ENCODE results near the gene MEGF6.

Gene MEGF6, protein sequence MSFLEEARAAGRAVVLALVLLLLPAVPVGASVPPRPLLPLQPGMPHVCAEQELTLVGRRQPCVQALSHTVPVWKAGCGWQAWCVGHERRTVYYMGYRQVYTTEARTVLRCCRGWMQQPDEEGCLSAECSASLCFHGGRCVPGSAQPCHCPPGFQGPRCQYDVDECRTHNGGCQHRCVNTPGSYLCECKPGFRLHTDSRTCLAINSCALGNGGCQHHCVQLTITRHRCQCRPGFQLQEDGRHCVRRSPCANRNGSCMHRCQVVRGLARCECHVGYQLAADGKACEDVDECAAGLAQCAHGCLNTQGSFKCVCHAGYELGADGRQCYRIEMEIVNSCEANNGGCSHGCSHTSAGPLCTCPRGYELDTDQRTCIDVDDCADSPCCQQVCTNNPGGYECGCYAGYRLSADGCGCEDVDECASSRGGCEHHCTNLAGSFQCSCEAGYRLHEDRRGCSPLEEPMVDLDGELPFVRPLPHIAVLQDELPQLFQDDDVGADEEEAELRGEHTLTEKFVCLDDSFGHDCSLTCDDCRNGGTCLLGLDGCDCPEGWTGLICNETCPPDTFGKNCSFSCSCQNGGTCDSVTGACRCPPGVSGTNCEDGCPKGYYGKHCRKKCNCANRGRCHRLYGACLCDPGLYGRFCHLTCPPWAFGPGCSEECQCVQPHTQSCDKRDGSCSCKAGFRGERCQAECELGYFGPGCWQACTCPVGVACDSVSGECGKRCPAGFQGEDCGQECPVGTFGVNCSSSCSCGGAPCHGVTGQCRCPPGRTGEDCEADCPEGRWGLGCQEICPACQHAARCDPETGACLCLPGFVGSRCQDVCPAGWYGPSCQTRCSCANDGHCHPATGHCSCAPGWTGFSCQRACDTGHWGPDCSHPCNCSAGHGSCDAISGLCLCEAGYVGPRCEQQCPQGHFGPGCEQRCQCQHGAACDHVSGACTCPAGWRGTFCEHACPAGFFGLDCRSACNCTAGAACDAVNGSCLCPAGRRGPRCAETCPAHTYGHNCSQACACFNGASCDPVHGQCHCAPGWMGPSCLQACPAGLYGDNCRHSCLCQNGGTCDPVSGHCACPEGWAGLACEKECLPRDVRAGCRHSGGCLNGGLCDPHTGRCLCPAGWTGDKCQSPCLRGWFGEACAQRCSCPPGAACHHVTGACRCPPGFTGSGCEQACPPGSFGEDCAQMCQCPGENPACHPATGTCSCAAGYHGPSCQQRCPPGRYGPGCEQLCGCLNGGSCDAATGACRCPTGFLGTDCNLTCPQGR (N-terminal part only)

DNA sequence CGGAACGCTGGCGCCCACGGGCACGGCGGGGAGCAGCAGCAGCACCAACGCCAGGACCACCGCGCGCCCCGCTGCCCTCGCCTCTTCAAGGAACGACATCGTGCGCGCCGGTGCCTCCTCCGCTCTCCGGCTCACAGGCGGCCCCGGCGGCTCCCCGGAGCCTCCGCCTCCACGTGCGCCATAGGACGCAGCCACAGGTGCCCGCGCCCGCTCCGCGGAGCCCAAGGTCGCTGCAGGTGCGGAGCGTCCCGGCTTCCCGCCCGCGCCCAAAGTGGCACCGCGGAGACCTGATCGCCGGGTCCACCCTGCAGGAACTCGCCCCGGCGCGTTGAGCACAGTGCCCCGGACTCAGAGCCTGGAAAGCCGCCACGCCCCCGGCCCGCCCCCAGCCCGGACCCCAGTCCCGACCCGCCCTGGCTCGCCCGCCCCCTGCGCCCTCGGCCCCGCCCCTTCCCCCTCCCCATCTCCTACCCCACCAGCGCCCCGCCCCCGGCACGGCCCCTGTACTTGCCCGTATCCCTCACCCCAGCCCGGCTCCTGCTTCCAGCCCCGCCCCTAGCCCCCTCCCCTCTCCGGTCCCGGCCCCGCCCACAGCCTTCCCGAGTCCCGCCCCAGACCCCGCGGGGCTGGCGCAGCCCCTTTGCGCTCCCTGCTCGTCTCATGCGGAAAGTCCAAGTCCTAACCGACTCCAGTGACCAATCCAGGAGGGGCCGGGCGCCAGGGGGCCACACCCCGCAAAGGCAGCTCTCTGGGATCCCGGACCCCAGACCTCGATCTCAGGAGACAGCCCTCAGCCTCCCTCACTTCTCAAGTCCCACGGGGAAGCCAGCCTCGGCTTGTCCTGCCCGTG is at the start of gene MEGF6:
TSS of gene MEGF6 (minus strand) at position 339 of the 850 bp plus-strand sequence. CDS start at position 99, 240 bp downstream.
- DNase-seq (ENCODE audit: low spot score) = no peak

DNA sequence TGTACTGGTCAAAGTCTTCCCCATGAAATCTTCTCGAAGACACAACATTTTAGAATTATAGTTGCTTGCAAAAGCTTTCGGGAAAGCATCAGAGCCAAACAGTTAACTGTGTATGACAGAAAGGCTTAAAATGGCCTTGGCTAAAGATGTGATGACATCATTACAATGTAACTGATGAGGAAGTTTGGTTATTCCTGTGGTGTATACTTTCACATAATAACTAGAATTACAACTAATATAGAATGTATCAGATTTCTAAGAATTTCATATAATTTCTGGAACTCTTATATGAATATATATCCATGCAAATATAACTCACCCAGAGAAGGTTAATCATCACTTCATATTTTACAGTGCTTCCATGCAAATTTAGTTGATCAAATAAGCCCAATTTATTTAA is 49.4 kb upstream of the MEGF6 start:
- DNase-seq (ENCODE audit: low spot score) = no peak

DNA sequence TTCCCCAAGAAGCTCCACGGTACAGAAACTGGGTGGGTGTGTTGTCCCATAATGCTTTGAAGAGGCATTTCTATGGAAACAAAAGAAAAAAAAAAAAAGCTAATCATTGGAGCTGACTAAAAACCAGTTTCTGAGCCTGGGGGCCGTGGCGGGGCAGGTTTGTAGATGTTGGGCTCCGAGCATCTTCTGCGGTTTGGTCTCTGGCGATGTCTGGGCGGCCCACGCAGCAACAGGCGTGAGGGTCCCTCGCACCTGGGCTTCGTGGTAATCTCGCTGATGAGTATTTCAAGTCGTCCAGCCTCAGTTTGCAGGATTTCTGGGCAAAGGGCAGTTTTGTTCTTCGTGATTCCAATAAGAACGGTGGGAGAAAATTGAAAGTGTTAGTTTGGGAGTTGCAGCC is 47.8 kb upstream of the MEGF6 start:
- DNase-seq (ENCODE audit: low spot score) = no peak

DNA sequence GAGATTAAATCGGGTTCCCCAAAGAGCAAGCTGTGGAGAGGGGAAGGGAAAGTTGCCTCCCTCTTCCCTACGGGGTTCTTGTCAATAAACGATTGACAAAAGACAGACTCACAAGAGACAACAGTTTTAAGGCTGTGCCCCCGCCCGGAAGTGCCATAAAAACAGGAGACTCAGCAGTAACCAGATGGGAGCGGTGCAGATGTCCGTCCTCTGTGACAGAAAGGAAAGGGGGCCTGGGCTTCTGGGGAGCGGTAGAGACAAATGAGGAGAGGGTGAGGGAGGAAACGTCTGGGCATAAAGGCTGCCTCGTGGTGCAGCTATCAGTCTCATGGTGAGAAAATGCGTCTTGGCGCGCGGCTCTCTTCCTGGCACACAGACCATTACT is 46.9 kb upstream of the MEGF6 start:
- DNase-seq (ENCODE audit: low spot score) = no peak

DNA sequence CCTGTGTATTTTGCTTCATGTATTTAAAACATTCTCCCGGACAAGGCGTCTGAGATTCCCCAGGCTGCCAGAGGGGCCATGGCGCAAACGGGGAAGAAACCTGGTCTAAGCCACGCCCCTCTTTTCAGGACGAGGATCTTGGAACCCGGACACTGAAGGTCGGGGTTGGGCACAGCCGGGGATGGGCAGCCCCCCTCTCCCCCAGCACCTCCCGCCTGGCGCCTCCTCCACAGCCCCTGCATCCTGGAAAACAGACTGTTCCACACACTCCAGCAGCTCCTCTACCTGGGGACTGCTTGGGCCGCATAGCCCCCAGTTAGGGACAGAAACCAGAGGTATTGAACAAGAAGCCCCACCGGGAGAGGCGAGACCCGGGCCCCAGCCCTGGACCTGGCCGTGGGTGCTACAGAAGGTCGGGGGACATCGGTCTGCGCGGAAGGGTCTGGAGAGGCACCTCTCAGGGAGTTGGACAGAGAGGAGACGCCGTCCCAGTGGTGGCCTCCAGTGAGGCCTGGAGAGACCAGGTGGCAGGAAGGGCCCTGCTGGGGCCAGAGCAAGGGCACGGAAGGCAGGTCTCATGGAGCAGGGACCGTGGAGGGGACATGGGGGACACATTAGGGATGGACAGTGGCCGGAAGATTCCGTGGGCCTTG is 46.4 kb upstream of the MEGF6 start:
- no peak for DNase-seq (ENCODE audit: low spot score)

DNA sequence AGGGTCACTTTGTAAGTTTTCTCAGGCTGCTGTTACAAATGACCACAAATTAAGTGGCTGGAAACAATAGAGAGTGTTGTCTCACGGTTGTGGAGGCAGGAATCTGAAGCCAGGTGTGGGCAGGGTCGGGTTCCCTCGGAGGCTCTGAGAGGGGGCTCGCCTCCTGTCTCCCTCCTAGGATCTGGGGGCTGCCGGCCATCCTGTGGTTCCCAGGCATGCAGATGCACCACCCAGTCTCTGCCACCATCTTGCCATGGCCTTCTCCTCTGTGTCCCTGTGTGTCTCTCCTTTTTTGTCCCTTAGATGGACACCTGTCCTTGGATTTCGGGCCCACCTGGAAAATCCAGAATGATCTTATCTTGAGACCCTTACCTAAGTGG is 45.8 kb upstream of the MEGF6 start:
- no peak for DNase-seq (ENCODE audit: low spot score)

DNA sequence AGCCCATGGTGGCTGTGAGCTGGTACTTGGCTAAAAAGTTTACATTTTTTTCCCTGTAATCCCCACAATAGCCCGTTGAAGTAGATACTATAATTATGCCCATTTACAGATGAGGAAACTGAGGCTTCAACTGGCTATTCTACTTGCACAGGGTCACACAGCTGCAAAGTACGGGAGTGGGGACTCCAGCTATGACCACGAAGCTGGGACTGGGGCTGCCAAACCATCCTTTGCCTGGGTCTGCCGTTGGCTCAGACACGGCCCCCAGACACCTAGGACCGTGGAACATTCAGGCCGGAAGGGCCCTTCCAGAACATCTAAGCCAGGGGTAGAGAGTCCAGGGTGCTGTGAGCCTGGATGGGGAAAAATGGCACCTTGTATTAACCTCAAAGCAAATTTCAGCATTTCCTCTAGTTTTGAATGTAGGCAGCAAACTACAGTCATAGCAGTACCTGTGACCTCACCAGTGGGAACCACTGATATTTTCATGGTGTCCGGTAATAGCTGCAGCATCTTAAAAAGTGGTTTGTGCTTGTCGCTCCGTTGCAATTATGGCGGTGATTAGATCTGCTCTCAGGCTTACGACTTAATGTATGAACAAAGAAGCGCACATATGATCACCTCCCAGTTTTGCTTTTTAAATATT is 45.3 kb upstream of the MEGF6 start:
- no peak for DNase-seq (ENCODE audit: low spot score)

DNA sequence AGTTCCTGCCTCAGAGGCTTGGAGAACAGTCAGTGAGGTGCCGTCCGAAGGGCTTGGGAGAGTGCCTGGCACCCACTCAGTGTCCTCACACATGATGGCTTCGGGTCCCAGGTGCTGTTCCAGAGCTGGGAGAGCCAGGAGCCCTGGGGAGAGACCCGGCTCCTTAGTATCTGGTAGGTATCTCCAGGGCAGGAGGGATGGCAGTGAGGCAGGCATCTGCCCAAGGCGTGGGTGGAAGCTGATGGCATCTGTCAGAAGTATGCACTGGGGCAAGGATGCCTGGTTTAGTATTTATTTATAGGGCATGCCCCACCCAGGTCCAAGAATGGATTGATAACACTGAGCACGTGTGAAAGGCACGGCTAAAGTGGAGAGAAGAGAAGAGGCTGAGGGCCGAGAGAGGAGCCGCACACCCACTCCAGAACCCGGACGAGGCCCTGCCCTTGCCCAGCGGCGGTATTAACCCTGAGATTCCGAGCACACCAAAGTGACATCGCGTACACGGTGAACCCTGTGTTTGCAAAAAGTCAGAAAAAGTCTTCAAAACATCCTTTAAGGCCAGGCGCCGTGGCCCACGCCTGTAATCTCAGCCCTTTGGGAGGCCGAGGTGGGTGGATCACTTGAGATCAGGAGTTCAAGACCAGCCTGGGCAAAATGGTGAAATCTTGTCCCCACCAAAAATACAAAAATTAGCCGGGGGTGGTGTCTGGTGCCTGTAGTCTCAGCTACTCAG is 43.4 kb upstream of the MEGF6 start:
- DNase-seq (ENCODE audit: low spot score) = no peak

DNA sequence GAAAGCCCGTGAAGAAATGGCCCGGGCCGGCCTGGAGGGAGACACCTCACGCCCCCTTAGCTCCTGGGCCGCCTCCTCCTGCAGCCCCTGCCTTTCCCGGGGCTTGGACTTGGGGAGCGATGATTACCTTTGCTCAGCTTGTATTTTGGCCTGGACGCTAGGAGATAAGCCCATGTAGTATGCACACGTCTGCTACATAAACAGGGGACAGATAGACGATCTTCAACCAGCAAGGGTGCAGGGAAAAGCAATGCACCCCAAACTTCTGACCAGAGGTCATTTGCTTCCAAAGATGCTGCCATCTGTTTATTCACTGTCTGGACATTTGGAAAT is 41.9 kb upstream of the MEGF6 start:
- no peak for DNase-seq (ENCODE audit: low spot score)

DNA sequence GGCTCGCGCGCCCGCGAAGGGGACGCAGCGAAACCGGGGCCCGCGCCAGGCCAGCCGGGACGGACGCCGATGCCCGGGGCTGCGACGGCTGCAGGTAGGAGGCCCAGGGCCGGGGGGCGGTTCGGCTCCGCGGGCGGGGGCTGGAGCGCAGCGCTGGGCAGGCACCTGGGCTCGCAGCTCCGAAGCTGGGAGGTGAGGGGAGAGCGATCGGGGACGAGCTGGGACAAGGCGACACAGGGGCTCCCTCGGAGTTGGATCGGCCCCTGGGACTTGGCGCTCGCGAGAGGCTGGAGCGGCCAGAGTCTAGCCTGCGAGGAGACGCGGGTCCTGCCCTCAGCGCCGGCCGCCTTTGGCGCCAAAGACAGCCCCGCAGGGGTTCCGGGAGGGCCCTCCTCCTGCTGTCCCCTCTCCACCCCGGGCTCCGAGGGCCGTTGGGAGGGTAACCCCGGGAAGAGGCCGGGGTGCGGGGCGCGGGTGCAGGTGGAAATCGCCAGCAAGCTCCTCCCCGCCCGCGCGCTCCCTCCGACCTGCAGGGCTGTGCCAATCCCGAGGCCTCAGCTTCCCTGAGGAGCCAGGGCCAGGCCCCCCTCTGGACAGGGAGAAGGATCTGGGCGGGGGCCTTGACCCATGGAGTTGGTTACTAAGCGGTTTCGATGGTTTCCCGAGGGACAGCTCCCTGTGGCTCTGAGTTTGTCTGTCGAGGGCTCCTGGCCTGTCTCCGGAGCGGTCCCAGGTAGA is 41.4 kb upstream of the MEGF6 start:
- no peak for DNase-seq (ENCODE audit: low spot score)

DNA sequence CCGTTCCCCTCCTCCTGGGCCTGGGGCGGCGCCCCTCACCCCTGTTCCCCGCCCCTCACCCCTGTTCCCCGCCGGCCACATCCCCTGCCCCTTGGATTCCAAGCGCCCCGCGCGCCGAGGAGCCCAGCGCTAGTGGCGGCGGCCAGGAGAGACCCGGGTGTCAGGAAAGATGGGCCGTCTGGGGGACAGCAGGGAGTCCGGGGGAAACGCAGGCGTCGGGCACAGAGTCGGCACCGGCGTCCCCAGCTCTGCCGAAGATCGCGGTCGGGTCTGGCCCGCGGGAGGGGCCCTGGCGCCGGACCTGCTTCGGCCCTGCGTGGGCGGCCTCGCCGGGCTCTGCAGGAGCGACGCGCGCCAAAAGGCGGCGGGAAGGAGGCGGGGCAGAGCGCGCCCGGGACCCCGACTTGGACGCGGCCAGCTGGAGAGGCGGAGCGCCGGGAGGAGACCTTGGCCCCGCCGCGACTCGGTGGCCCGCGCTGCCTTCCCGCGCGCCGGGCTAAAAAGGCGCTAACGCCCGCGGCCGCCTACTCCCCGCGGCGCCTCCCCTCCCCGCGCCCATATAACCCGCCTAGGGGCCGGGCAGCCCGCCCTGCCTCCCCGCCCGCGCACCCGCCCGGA is 40.7 kb upstream of the MEGF6 start, which contains the start of gene TP73:
TSS of gene TP73 (plus strand) at position 587 of the 618 bp plus-strand sequence. CDS start 29,850 bp downstream, outside the sequence.
- no peak for DNase-seq (ENCODE audit: low spot score)

DNA sequence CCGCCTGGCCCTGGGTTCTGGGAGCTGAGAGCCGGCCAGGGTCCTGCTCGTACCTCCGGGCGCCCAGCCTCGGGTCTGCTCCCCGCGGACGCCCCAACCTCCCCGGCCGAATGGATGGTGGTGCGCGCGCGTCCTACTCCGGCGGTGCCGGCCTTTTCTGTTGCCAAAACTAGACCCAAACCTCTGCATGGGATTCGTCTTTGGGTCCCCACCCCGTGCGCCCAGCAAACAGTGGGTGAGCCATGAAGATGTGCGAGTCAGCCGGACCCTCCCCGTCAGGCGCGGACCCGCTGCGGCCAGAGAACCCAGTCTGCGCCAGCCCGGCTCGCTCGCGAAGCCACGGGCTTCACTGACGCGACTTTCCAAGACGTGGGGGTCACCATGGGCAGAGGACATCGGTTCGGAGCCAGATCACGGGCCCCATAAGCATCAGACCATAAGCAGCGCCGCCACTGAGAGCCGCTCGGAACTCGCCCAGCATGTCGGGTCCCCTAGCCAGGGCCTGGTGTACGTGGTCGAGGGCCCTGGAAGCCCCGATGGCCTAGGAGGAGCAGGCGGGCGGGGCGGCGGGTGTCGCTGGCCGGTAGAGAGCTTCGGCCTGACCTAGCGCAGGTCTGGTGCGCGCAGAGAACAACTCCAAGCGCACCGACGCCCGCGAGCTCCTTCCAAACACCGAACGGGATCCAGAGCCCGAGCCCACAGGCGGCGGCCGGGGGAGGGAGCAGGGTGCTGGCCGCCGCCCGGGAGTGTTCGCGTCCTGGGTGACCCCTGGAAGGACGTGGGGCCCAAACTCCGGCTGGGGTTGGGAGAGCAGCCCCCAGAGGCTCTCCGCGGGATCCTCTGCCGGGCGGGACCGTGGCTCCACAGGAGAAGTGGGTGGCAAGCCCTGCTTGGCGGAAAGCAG is 40.0 kb upstream of the MEGF6 start:
- no peak for DNase-seq (ENCODE audit: low spot score)

DNA sequence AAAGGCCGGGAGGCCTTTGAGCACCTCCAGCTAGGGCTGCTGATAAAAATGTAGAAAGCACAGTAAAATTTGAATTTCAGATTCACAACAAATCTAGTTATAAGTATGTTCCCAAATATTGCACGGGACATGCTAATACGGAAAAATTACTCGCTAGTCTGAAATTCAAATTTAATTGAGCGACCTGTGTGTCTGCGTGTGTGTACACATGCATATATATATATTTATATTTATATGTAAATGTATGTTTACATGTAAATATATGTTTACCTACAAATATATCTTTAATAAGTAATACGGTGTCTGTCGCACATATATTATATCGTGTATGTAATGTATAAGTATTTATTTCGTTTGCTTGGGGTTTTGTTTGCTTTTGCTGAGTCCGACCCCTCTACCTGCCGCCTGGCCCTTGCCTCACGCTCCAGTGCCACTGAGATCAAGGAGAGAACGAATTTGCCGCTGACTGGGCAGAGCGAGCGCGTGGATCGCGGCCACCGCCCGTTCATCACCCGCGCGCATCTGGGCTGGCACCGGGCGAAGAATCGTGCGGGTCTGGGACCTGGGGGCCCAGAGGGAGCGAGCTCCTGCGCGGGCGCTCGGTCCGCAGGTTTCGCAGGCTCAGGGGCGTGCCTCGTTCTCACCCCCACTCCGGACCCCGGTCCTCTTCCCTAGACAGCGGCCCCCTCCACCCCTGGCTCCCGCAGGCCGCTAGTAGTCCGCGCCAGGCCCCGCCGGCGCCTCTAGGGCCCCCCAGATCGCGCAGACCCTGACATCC is 39.1 kb upstream of the MEGF6 start:
- no peak for DNase-seq (ENCODE audit: low spot score)

DNA sequence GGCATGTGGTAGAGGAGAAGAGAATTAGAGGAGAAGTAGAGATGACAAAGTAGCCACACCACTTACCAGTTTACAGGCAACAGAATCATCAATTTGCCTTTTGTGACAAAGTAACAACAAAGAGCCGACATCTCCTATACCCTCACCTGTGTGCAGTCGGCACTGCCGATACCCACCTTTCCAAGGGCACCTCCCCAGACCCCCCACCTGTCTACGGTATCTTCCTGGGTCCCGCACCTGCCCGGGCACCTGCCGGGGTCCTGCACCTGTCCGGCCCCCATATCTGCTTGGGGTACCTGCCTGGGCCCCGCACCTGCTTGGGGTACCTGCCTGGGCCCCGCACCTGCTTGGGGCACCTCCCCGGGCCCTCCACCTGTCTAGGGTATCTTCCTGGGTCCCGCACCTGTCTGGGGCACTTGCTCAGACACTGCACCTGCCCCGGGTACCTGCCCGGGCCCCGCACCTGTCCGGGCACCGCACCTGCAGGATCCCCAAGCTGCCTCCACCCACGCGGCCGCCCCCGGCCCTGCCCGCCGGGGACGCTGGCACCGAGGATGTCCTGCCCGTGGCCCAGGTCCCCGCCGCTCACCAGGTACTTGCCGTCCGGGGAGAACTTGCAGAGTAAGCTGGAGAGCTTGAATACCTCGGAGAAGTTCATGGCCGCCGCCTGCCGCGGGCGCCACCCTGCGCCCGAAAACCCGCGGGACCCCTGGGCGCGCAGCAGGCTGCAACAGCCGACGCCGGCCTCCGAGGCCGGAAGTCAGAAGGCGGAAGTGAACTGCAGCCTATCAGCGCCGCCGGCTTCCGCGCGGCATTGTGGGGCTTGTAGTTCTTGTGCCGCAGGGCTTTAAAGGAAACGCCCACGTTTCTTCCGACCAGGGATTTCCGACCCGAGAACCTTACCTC is 38.3 kb upstream of the MEGF6 start, which contains the start of gene WRAP73:
TSS of gene WRAP73 (minus strand) at position 762 of the 906 bp plus-strand sequence. CDS start at position 658, 104 bp downstream.
- DNase-seq (ENCODE audit: low spot score) = peak; percentile 88

DNA sequence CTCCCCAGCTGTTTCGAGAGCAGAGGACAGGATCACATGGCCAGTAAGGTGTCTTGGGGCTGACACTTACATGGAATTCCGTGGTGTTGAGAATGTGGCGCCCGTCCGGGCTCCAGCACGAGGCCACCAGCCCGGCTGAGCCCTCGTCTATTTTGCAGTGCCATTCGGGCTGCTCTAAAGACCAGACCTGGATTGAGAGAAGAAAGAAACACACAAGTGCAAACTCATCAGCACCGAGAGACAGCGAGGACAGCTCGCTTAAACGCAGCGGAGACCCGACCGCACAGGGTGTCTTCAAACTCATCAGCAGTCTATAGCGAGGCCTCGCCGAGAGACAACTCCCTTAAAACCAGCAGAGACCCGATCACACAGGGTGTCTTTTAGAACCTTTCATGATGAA is 35.3 kb upstream of the MEGF6 start:
- DNase-seq (ENCODE audit: low spot score) = no peak

Data from hematopoietic multipotent progenitor cell treated with erythropoietin and hydrocortisone succinate and interleukin-3 and kit ligand, for 17 days (in vitro differentiated cells).